Ovary (tissue), 9 donors: Measurements from ENCODE around the gene FOXC1. TPM values are rescaled to one million over a fixed set of nuclear protein-coding genes. Genes with fewer than 3 reads are reported as not detected.

Experiments
- DNase-seq, 5 donors: peaks; one replicate each; pipeline ENCODE4 v3.0.0-alpha.2; 2019 to 2020
- H3K27ac ChIP-seq, 2 donors: fragments of 200-600 bp; one replicate each; pipeline versions ENCODE4 v1.5.1 to v1.8.0; 2019 to 2022
- H3K27me3 ChIP-seq: fragments of 200-600 bp; one replicate; pipeline ENCODE4 v1.8.0; 2022
- H3K36me3 ChIP-seq: fragments of 200-600 bp; sonication (generic); one replicate; pipeline ENCODE4 v1.5.1; 2019
- H3K4me1 ChIP-seq: one replicate; pipeline ENCODE4 v1.8.1; 2013; ENCODE audit warnings: mild to moderate bottlenecking, moderate library complexity; ENCODE audit not compliant: insufficient read depth
- H3K4me3 ChIP-seq: fragments of 200-600 bp; sonication (generic); one replicate; pipeline ENCODE4 v1.5.1; 2017
- H3K9me3 ChIP-seq, 2 donors: fragments of 200-600 bp in 1 of 2; sonication (generic) in 1 of 2; one replicate each; pipeline versions ENCODE4 v1.5.1 to v1.8.1; 2013 to 2019; ENCODE audit warnings: mild to moderate bottlenecking in 1 of 2, moderate library complexity in 1 of 2
- EP300 ChIP-seq: sonication (generic); formaldehyde crosslinking; IDR thresholded peaks from one replicate; pipeline ENCODE4 v1.6.1; 2017; ENCODE audit warnings: antibody characterized with exemption
- POLR2A ChIP-seq: fragments of 450-650 bp; IDR thresholded peaks from one replicate; pipeline ENCODE4 v1.6.1; 2017; ENCODE audit warnings: antibody characterized with exemption, mild to moderate bottlenecking, moderate library complexity
- WGBS, 3 donors: extraction: QIAGEN DNeasy Blood & Tissue Kit in 1 of 3; methylation state at CpG; one replicate each; pipeline versions ENCODE4 v1.1.5 to v1.1.7; 2013 to 2017; 5-methylcytosine and 5-hydroxymethylcytosine counted together
- intact Hi-C, 4 donors: fragments of 100-400 bp; cut with DNase I; formaldehyde crosslinking; loops; one replicate each; pipeline versions ENCODE4 v1.11.0 to v1.15.1; 2022 to 2023
- polyA plus RNA-seq, 2 donors: library from polyadenylated mRNA; stranded (reverse); fragments of 200-250 nt in 1 of 2; fragments of 350-450 nt in 1 of 2; fragmentation: Illumina TruSeq in 1 of 2; extraction: RNeasy Lipid Tissue Mini Kit (QIAGEN cat#74804) in 1 of 2; gene quantifications; one replicate each; pipeline ENCODE4 v1.2.3, GENCODE V29; 2013 to 2014
- total RNA-seq, 7 donors: library from RNA; depleted of rRNA in 2 of 7; stranded (reverse); fragments of >200 nt in 2 of 7; fragmentation: NEBNext Ultra II Directional in 3 of 7; extraction: Animal tissue kit (Norgen Biotek cat#: 25700) in 3 of 7; gene quantifications; one replicate each; pipeline versions ENCODE4 v1.1.0 to v1.2.4, GENCODE V29; 2016 to 2023
- TF ChIP-seq, protein P1 (sequence below), 3 donors: fragments of 450-650 bp in 2 of 3; fragments of 200-600 bp in 1 of 3; IDR thresholded peaks; one replicate each; pipeline versions ENCODE4 v1.5.1 to v1.8.0; 2016 to 2022; ENCODE audit warnings: antibody characterized with exemption in 3 of 3, mild to moderate bottlenecking in 1 of 3
- donor health status: DM: no; HTN: no; CAD: no; lungs with moderate emphysema.
- donor health status: DM: no; HTN: no; CAD: no.
- donor health status: Bipolar disorder and iron deficiency.
- donor health status: DM: yes; HTN: yes; CAD: no.
- donor health status: DM: no; HTN: no; CAD: no.
- donor health status: DM: yes; HTN: yes; CAD: no.

FOXC1 gene
- total and polyA plus RNA-seq, 9 donors = 4.3 to 21.2 (median 6.5) TPM

DNA sequence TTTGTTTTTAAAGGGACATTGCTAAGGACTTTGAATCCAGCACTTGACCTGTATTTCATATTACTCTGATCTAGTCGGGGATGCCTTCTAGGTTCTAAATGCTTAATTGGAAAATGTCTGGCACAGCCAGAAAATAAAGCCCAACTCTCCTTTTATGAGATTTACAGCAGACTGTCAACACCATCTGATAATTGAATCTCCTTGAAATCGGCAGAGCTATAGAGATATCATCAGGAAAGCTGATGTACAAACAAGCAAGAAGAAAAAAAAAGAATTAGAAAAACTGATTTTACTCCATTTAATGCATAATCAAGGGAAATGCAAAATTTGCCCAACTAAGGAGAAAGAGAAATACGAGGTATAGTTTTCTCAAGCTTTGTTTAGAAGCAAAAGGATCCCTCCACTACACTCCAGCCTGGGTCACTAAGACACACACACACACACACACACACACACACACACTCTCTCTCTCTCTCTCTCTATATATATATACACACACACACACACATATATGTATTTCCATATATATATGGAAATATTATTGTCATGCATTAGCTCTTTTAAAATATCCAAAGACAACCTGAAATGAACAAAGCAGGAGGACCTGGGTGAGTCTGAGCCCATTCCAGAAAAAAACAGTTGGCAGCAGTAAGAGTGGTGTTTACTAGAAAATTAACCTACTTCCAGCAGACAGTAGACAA, 9.5 kb upstream of the FOXC1 start:
- peaks cover 5% of the 10 kb centered on the region for H3K4me1 ChIP-seq
- TF ChIP-seq POLR2A (no peak), EP300 (no peak)
- TF ChIP-seq, protein P1, sequence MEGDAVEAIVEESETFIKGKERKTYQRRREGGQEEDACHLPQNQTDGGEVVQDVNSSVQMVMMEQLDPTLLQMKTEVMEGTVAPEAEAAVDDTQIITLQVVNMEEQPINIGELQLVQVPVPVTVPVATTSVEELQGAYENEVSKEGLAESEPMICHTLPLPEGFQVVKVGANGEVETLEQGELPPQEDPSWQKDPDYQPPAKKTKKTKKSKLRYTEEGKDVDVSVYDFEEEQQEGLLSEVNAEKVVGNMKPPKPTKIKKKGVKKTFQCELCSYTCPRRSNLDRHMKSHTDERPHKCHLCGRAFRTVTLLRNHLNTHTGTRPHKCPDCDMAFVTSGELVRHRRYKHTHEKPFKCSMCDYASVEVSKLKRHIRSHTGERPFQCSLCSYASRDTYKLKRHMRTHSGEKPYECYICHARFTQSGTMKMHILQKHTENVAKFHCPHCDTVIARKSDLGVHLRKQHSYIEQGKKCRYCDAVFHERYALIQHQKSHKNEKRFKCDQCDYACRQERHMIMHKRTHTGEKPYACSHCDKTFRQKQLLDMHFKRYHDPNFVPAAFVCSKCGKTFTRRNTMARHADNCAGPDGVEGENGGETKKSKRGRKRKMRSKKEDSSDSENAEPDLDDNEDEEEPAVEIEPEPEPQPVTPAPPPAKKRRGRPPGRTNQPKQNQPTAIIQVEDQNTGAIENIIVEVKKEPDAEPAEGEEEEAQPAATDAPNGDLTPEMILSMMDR (IDR thresholded peaks at IDR 0.05) = no peak
- 64 to 65% (median 65%) methylated on average over 3 of the region's 3 CpGs for WGBS, 3 donors
- no peak for DNase-seq
- peaks cover 6% of the 10 kb centered on the region for H3K27me3 ChIP-seq
- intact Hi-C loops = loop anchor here (5.0 to 10.0 kb wide), 9 partner anchors 305 to 1165 kb away; partner anchors contain the start of gene WRNIP1 (in 1 of the 4)
- H3K4me3 ChIP-seq = no peak overlapping the region
- H3K36me3 ChIP-seq = no peaks in the 10 kb centered on the region
- no peaks in the 10 kb centered on the region for H3K9me3 ChIP-seq
- H3K27ac ChIP-seq = no peak overlapping the region

DNA sequence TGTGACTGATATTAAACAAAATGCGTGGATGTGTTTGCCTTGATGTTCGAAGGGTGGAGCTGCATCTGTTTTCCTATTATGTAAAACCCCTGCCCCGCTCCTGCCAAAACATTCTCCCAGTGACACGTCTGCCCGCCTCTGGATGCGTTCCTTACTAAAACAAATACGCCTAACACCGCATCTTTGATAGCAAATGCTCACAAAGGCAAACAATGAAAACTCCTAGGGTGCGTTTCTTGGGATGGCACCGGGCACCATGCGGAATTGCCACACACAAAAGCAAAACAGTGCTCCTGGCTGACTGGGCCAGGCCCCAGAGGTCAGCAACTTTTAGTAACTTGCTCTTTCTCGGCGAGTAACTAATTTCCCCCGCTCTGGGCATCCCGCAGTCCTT, 9.0 kb upstream of the FOXC1 start:
- Histone ChIP-seq H3K4me3 (no peak overlapping the region), H3K36me3 (no peaks in the 10 kb centered on the region), H3K27ac (no peak overlapping the region), H3K4me1 (peaks cover 5% of the 10 kb centered on the region), H3K27me3 (peaks cover 8% of the 10 kb centered on the region), H3K9me3 (no peaks in the 10 kb centered on the region)
- DNase-seq = no peak
- WGBS, 3 donors = 85 to 91% (median 89%) methylated on average over 15 of the region's 15 CpGs
- intact Hi-C loops = loop anchor here (5.0 to 10.0 kb wide), 9 partner anchors 304 to 1164 kb away; partner anchors contain the start of gene WRNIP1 (in 1 of the 4)
- TF ChIP-seq, protein P1 (IDR thresholded peaks at IDR 0.05) = no peak
- TF ChIP-seq POLR2A (no peak), EP300 (no peak)

DNA sequence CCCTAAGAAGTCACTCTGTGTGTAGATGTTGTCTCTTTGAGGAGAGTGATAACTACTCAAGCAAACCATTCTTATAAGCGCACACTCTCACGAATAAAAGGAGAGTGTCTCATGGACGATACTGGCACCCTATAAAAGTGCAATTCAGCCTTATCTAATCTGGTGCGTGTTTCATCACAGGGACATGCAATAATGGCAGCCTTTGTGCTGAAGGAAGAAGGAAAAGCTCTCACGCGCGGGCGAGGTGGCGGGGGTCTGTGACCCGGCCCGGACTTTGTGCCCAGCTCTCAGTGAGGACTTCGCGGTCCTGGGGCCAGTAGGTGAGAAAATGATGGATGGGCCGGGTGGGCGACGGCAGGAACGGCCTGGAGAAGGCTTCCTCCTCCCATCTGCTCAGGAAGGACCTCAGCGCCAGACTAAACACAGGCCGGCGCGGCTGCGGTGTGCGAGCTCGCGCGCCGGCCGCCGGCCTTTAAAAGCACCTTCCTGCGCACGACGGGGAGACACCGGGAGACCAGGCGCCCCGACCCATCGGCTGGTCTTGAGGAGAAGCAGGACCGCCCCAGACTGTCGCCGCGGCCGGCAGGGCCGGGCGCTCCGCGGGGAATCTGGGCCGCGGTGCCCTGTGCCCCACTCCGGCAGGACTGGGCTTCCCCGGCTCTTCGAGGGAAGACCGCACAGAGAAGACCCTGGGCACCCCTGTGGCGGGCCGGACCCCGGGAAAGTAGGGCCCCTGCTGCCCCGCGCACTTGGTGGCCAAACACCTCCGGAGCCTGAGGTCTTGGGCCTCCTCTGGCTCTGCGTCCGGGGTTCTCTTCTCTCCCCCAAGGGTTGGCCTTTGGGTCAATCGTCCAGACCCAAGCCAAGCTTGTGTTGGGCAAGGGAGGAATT, 8.3 kb upstream of the FOXC1 start:
- Histone ChIP-seq H3K36me3 (no peaks in the 10 kb centered on the region), H3K9me3 (no peaks in the 10 kb centered on the region), H3K4me1 (peaks cover 5% of the 10 kb centered on the region), H3K4me3 (no peak overlapping the region), H3K27me3 (peaks cover 8% of the 10 kb centered on the region), H3K27ac (no peak overlapping the region)
- 57 to 67% (median 61%) methylated on average over 56 to 60 of the region's 60 CpGs for WGBS, 3 donors
- DNase-seq = no peak
- intact Hi-C loops = loop anchor here (5.0 to 10.0 kb wide), 9 partner anchors 303 to 1163 kb away; partner anchors contain the start of gene WRNIP1 (in 1 of the 4)
- TF ChIP-seq, protein P1 (IDR thresholded peaks at IDR 0.05) = no peak

DNA sequence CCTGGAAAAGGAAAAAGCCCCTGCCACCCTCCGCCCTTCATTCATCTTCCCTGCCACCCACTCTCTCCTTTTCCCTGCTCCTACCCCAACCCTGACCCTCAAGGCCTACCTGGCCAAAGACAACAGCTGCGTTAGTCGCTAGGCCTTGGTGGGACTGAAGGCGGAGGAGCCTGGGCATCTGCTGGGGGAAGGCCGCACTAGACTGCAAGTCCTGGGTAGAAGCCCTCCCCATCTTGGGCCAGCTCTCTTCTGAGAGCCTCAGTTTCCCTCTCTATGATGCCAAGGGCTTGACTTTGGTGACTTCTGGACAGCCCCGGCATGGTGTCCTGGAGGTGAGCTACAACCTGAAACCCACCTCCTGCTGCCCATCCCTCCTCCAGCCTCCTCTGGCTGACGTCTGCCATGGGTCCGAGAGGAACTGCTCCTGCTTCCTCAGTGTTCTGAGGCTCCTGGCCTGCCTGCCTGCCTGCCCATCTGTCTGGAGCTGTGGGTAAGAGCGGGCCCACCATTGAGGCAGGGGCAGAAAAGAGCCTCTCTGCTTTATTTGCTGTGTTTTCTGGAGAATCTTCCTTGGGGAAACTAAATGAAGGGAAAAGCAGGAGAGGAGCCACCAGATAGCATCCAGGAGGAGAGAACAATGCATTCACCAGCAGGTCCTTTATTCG, 7.5 kb upstream of the FOXC1 start:
- H3K4me1 ChIP-seq = peaks cover 5% of the 10 kb centered on the region
- H3K36me3 ChIP-seq = no peaks in the 10 kb centered on the region
- intact Hi-C loops = loop anchor here (5.0 to 10.0 kb wide), 9 partner anchors 303 to 1163 kb away; partner anchors contain the start of gene WRNIP1 (in 1 of the 4)
- H3K4me3 ChIP-seq = no peak overlapping the region
- H3K9me3 ChIP-seq = no peaks in the 10 kb centered on the region
- WGBS, 3 donors = 95 to 97% (median 96%) methylated on average over 10 of the region's 10 CpGs
- no peak overlapping the region for H3K27ac ChIP-seq
- no peak for DNase-seq
- H3K27me3 ChIP-seq = peaks cover 8% of the 10 kb centered on the region
- TF ChIP-seq POLR2A (no peak), EP300 (no peak)
- TF ChIP-seq, protein P1 (IDR thresholded peaks at IDR 0.05) = no peak
